HTR-8/SVneo (cell line): Measurements from ENCODE around the gene USP3.
"Not testable (repeated sequence)": the region's sequence is repeated elsewhere in the genome, so short reads cannot be mapped to it uniquely, and the experiment has no call there.

ENCODE experiments used
- DNase-seq: peaks from one replicate; pipeline ENCODE4 v3.0.0; 2011; ENCODE audit warnings: low spot score, mixed read lengths; ENCODE audit not compliant: insufficient read length
- FAIRE-seq: peaks from 2 replicates; lab custom pipeline; 2011; peaks lifted over from hg19 to GRCh38; lab: Jason Lieb, UNC

USP3 gene

DNA sequence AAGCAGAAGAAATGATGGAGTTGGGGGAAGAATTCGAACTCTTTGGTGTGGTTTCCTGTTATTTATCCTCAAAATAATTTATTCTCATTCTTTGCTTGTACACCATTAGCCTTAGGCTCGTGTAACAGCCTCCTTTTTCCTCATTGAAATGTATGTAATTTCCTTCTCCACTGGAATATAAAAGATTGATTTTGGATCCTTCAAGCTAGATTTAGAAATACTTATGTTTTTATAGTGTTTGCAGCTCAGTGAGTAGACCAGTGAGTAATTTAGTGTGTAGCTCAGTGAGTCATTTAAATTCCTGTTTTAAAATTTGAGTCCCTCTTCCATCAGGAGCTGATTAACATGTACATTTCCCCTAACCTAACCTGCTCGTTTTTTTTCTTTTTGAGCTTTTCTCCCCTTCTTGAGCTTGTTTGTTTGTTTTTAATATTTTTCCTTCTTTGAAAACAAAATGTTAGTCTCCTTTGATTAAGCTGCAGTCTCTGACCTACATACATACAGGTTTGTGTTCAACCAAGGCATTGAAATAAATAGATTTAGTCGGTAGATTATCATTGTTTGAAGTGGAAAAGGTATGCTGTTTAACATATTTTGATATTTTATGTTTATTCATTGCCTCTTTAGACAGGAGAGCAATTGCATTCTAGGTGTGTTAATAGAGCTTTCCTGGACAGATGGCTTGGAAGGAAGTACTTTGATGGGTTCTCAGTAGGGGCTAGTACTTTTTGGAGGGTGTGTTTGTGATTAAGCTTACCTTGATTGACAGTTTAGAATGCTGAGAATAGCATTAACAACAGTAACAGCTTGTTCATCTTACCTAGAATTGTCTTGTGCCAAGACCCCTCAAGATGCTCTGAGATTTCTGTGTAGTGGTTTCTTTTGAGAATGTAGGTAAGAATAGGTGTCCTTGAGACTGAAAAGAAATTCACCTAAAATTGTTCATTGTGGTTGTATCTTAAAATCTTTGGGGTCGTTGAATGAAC, 5.9 kb downstream of the USP3 start:
- DNase-seq (no peak), FAIRE-seq (no peak)

DNA sequence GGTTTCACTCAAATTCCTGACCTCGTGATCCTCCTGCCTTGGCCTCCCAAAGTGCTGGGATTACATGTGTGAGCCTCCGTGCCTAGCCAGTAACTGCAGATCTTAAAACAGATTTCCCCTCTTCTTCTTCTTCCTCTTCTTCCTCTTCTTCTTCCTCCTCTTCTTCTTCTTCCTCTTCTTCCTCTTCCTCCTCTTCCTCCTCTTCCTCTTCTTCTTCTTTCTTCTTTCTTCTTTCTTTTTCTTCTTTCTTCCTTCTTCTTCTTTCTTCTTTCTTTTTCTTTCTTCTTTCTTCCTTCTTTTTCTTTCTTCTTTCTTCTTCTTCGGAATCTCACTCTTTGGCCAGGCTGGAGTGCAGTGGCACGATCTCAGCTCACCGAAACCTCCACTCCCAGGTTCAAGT, 7.8 kb downstream of the USP3 start:
- no peak for FAIRE-seq
- no peak for DNase-seq

DNA sequence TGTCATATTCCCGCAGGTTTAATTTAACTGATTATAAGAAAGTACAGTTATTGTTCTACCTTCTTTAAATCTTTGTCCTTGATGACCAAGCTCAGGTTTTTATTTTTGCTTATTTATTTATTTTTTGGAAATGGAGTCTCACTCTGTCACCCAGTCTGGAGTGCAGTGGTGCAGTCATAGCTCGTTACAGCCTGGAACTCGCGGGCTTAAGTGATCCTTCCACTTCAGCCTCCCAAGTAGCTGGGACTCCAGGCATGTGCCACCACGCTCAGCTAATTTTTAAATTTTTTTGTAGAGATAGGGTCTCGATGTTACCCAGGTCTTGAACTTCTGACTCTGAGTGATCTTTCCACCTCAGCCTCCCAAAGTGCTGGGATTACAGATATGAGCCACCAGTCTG, 8.9 kb downstream of the USP3 start:
- FAIRE-seq: no peak
- DNase-seq: no peak

DNA sequence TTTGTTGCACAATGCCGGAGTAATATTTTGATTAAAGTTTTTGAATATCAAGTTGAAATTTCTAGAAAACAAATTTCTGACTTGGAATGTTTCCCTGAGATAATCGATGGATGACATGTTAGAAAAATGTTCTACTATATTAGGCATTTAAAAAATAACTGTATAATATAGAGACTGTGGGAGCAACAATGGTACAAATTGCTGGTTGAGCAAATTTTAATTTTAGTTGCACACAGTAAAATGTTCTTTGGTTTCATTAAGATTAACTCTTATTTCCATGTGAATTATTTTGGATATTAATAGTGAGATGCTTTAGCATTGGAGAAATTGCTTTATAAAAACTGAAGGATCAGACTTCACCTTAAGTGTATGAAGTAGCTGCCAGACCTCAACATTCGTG, 9.3 kb downstream of the USP3 start:
- no peak for FAIRE-seq
- no peak for DNase-seq

DNA sequence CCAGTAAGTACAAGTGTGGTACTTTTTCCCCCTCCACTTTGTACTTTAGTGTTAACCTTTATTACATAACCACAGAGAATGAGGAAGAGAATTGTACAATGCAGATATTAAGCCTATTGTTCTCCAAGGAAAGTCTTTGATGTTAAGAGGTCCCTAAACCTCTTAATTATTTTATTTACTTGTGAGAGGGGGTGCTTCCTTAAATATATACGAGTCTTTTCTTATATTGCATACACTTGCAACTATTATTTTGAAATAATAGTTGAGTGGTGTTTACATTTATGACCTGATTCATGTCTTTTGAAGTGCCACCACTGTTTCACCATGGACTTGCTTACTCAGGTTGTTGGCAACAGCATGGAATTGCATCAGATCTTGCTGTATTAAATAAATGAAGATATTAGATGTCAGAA, 10.1 kb downstream of the USP3 start:
- no peak for DNase-seq
- FAIRE-seq: no peak

DNA sequence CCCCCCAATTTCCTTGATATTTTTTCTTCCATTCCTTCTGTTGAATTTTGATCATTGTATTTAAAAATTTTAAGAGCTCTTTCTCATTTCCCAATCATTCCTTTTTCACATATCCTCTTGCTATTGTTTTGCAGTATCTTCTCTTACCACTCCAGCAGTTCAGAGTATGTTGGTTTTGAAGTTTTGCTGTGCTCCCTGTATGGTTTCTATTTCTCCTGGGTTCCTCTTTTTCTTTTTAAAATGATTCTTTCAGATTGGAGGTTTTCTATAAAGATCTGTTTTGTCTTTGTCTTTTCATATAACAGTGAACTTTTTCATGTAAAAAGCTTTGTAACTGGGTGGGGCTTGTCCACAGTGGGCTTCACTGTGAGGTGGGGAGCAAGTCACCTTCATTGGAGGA, 12.8 kb downstream of the USP3 start:
- DNase-seq (no peak), FAIRE-seq (no peak)

DNA sequence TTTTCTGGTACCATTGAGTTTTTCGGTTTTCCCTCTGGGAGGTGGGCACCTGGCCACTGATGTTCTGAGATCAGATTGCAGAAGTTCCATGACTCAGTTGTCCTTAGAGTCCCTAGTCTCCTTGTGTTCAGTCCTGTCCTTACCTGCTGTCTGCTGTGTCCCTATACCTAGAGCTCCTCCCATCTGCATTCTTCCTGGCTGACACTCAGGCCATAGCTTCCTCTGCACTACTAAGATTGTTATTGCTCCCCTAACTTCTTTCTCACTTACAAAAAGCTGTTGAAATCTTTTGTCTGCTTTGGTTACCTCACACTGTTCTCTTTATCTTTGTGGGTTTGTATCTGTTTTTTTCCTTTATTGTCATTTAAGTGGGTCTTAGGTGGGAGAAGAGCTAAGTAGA, 13.2 kb downstream of the USP3 start:
- no peak for DNase-seq
- no peak for FAIRE-seq

DNA sequence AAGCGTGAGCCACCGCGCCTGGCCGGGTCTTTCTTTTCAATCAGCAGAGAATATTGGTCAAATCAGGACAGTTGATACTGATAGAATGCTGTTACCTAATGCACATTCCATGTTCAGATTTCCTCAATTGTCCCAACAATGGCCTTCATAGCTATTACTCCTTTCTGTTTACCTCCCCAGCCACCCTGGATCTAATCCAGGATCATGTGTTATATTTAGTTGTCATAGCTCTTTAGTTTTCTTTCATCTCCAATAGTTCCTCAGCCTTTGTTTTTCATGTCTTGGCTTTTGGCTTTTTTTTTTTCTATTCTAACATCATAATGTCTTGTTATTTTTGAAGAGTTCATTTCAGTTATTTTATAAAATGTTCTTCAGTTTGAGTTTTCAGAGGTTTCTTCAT, 14.6 kb downstream of the USP3 start:
- DNase-seq: no peak
- no peak for FAIRE-seq

DNA sequence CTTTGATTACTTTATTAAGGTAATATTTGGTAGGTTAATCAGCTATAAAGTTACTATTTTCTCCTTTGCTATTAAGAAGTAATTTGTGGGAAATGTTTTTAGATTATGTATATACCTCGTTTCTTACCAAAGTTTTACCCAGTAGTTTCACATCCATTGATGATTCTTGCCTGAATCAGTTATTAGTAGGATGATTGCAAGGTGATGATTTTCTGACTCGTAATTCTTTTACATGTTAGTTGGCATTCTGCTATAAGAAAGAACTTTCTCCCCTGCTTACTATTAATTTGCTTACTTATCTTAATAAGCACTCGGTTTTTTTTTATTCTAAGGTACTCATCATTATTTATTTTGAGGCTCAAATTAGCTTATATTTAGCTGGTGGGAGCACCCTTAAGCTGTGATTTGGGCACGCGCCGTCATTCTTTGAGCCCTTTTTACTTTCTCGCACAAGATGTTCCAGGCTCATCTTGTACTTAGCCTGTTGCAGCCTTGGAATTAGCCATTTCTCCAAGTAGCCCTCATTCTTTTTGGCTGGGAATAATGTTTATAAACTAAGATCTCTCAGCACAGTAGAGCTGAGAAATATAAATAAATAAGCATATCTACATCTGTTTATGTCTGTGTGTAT, 15.3 kb downstream of the USP3 start:
- FAIRE-seq: no peak
- no peak for DNase-seq

DNA sequence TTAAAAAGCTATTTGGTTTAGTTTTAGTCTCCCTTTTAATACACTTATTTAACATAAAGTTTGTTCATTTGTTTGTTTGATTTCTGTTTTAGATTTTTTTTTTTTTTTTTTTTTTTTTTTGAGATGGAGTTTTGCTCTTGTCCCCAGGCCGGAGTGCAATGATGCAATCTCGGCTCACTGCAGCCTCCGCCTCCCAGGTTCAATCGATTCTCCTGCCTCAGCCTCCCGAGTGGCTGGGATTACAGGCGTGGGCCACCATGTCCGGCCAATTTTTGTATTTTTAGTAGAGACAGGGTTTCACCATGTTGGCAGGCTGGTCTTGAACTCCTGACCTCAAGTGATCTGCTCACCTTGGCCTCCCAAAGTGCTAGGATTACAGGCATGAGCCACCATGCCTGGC, 16.1 kb downstream of the USP3 start:
- DNase-seq, FAIRE-seq: not testable (repeated sequence)

DNA sequence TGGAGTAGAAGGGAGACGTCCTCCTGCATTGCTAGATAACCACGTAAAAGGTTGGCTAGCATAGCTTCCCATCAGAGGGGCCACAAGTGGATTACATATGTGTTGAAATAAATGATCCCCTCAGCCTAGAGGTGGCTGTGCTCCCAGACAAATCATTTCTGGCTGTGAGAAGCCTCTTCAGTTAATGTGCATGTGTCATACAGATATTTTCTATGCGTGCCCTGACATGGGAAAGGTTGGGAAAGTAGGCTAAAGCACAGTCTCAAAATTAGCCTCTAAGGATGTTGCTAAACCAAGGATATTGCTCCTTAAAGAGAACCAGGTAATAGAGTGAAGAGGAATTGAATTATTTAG, 17.8 kb downstream of the USP3 start:
- DNase-seq (no peak), FAIRE-seq (no peak)

DNA sequence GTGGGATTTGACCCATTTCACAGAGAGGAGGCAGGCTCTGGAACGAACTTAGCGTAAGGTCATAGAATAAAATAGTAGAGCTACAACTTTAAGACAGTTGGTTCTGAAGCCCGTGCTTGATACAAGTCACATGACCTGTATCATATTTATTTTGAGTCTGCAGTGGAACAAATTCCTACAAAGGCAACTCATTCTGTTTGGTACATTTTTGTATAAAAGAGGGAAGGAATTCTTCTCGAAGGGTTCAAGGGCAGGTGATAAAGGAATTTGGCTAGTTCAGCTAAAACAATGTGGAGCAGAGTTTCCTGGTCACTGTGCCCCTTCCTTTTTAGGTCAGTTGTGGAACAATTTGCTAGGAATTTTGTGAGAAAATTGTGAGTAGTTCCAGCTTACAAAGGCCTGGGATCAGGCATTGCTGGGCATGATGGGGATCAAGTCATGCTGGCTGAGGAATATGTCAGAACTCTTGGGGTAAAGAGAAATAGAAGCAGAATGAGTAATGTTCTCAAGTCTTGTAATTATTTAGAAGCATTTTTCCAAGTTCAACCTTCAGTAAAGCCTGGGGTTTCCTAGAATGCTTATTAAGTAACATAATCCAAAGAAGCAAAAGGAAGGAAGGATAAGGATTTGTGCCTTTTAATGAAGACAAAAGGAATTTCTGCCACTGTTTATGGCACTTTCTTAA, 19.1 kb downstream of the USP3 start:
- DNase-seq (no peak), FAIRE-seq (no peak)

DNA sequence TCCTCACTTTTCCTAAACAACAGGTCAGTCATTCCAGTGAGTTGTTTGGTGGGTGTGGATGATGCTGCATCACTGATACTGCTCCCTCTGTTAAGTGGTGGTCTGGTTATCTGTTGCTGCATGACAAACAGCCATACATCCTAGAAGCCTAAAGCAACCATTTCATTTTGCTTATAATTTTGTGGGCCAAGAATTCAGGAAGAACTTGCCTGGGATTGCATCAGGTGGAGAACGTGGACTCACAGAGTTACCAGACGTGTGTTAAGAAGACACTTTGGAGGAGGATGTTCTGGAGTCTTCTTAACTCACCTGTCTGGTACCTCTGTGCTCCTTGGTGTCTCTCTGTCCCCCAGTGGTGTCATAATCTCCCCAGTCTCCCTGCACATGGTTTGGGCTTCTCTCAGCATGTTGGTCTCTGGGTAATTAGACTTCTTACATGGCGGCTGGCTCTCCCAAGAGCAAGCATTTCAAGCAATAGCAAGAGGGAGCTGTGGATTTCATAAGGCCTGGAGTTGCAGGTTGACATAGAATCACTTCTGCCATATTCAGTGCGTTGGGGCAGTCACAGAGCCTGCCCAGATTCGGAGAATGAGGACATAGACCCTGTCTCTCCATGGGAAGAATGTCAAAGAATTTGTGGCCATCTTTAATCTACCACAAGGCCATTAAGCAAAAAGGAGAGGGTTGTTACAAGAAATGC, 20.1 kb downstream of the USP3 start:
- no peak for FAIRE-seq
- DNase-seq: no peak

DNA sequence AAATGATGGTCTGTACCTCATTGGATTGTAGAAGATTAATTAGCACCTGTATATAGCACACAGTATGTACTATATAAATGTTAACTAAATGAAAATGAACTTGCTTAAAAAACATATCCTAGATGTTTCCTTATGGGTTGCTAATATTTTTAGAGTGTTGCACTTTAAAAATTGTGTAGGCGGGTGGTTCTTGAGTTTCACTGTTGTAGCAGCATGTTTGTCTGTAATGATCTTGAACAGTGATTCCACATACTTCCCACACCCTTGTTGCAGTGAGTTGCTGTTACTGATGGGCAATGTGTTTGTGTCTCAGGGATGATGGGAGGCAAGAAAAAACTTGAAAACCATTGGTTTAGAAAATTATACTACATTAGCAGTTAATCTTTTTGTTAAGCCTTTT, 22.0 kb downstream of the USP3 start:
- DNase-seq (no peak), FAIRE-seq (no peak)

DNA sequence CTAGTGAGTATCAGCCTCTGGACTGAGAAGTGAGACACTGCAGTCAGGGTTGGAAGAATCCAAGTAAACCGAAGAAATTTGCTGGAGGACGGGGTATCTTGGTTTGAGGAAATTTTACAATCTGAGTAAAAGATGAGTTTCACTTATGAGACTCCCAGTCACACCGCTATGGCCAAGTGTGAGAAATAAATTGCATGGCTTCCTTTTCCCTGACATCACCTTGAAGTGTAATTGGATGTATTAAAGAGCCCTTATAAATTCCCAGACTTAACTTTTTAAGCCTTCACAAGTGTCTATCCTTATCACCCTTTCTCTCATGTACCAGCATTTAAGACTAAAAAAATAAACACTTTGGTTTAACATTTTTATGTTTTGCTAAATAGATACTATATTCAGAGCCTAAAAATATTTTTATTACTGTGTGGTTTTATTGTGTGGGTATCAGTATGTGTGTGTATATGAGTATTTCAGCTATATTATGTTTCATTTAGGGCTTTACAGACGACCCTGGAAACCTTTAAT, 23.8 kb downstream of the USP3 start:
- no peak for DNase-seq
- FAIRE-seq: no peak

DNA sequence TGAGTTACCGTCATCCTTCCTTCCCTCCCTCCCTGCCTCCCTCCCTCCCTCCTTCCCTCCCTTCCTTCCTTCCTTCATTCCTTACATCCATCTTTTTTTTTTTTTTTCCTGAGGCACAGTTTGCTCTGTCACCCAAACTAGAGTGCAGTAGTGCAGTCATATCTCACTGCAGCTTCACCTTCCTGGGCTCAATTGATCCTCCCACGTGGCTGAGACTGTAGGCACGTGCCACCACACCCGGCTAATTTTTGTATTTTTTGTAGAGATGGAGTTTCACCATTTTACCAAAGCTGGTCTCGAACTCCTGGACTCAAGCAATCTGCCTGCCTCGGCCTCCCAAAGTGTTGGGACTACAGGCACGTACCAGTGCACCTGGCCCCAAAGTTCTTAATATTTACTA, 25.8 kb downstream of the USP3 start:
- DNase-seq (no peak), FAIRE-seq (no peak)

DNA sequence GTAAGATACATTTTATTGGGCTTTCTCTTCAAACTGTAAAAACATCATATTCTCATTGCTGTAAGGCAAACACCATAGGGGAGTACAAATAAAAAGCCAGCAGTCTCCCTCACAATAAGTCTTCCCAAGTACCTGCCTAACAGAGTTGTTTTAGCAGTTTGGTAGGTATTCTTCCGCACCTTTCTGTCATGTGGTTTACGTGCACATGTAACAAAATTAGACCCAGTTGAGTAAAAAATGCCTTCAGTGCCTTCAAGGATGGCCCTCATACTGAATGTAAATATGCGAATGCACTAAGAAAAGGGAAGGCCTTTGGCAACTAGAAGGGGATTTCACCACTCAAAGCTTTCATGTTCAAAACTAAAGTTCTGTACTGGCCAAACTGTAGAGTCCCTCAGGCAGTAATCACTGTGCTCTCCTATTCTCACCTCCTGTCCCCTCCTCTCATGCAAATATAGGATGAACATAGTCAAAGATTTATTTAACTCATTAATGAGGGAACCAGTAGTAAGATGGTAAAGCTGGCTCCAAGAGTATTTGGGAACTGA, 26.4 kb downstream of the USP3 start:
- DNase-seq: no peak
- FAIRE-seq: no peak

DNA sequence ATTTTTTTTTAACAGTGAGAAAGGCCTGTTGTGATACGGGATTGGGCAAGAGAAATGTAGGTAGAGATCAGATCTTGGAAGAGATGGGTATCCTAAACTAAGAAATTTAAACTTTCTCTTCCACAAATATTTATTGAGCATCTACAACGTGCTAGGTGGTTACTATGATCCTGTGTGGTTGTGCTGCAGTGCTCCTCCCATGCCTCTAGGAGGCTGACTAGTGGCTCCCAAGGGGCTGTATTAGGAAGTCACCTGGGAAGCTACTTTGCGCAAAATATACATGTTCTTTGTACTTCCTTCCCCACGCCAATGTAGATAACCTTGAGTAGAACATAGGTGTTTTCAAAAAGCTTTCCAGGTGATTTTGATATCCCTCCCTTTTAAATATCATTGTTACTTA, 27.2 kb downstream of the USP3 start:
- no peak for FAIRE-seq
- no peak for DNase-seq

DNA sequence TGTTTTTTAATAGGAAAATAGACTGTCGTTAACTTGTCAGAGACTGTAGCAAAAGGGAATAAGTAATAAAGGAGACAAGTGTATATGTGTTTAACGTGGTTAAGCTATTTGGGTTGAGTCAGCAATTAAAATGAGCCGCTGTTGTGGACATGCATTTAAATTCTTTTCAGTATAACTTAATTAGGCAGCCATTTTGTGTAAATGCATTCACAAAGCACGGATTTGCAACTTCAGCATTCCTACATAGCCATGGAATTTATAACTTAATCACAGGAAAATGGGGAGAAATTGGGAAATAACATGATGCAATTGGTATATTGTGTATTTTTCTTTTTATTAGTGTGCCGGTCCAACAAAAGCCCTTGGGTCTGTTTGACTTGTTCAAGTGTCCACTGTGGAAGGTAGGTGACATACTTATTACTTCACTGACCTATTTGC, 27.9 kb downstream of the USP3 start:
- FAIRE-seq (no peak), DNase-seq (no peak)

DNA sequence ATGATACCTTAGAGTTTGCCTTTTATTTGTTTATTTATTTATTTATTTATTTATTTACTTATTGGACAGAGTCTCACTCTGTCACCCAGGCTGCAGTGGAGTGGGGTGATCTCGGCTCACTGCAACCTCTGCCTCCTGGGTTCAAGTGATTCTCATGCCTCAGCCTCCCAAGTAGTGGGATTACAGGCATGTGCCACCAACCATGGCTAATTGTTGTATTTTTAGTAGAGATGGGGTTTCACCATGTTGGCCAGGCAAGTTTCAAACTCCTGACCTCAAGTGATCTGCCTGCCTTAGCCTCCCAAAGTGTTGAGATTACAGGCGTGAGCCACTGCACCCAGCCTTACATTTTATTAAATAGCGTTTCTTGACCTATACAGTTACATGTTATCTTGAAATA, 30.5 kb downstream of the USP3 start:
- DNase-seq, FAIRE-seq: not testable (repeated sequence)
